Transverse colon (tissue), 3 donors: ENCODE measurements around the gene TGFBR3L.
A peak's percentile ranks its signal among the peaks of the same experiment; 100 is the strongest.

Experiments used
- POLR2A ChIP-seq: fragments of 450-650 bp; IDR thresholded peaks from one replicate; pipeline ENCODE4 v1.6.1; 2016; ENCODE audit warnings: antibody characterized with exemption, mild to moderate bottlenecking, moderate library complexity
- TF ChIP-seq, protein P1 (sequence below), 5 experiments: fragments of 200-600 bp in 3 of 5; fragments of 450-650 bp in 2 of 5; sonication (generic) in 3 of 5; IDR thresholded peaks; 1 replicate in 2 of 5; 2 replicates in 3 of 5; pipeline ENCODE4 v1.5.1; 2016 to 2017; ENCODE audit warnings: antibody characterized with exemption in 5 of 5, inconsistent platforms in 3 of 5, mild to moderate bottlenecking in 2 of 5, moderate library complexity in 1 of 5

DNA sequence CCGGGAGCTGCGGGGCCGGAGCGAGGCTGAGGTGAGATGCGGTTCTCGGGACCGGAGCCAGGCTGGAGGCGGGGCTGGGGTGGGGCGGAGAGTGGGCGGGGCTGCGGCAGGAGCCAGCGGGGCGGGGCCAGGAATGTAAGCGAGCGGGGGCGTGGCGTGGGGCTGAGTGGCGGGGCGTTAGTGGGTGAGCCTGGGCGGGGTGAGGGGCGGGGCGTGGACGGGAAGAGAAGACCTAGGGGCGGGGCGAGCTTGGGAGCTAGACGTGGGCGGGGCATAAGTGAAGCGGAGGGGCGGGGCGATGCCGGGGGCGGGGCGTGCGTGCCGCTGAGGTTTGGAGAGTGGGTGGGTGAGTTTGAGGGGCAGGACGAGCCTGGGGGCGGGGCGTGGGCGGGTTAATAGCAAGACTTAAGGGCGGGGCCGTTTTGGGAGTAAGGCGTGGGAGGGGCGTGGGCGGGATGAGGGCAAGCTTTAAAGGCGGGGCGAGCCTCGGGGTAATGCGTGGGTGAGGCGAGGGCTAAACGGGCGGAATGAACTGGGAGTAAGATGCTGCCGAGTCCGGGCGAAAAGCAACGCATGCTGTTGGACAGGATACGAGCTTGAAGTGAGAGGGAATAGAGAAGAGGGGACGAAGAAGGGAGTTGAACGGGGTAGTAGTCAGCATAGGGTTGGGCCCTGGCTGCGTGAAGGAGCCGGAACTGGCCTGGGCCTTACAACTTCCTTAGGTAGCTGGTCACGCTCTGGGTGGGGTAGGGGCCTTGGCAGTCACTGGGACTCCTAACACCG is 6.1 kb downstream of the TGFBR3L start:
- TF ChIP-seq, protein P1, sequence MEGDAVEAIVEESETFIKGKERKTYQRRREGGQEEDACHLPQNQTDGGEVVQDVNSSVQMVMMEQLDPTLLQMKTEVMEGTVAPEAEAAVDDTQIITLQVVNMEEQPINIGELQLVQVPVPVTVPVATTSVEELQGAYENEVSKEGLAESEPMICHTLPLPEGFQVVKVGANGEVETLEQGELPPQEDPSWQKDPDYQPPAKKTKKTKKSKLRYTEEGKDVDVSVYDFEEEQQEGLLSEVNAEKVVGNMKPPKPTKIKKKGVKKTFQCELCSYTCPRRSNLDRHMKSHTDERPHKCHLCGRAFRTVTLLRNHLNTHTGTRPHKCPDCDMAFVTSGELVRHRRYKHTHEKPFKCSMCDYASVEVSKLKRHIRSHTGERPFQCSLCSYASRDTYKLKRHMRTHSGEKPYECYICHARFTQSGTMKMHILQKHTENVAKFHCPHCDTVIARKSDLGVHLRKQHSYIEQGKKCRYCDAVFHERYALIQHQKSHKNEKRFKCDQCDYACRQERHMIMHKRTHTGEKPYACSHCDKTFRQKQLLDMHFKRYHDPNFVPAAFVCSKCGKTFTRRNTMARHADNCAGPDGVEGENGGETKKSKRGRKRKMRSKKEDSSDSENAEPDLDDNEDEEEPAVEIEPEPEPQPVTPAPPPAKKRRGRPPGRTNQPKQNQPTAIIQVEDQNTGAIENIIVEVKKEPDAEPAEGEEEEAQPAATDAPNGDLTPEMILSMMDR (IDR thresholded peaks at IDR 0.05) = peak in 1 of 5 experiments; percentile 9
- peak; percentile 70 for TF ChIP-seq POLR2A
